GM18868 (cell line): Measurements from ENCODE around the gene NR3C2.

Experiments
- ATAC-seq: cut with Tn5 transposase; IDR thresholded peaks from one replicate; pipeline ENCODE4 v1.9.1; 2021; ENCODE audit warnings: mild to moderate bottlenecking, moderate library complexity; ENCODE audit not compliant: unreplicated experiment

Gene NR3C2

GRCh38 chr4:148373093-148373492 lies 69.1 kb downstream of the NR3C2 start:
- ATAC-seq, result no peak

GRCh38 chr4:148369919-148370318 lies 72.3 kb downstream of the NR3C2 start:
- ATAC-seq, result no peak

GRCh38 chr4:148367756-148368155 lies 74.5 kb downstream of the NR3C2 start:
- no peak for ATAC-seq

- no peak for ATAC-seq
Observed at GRCh38 chr4:148366251-148366650, 76.0 kb downstream of the NR3C2 start.

- ATAC-seq, result no peak
Observed at GRCh38 chr4:148364525-148364924, 77.7 kb downstream of the NR3C2 start.

GRCh38 chr4:148359769-148360168 lies 82.4 kb downstream of the NR3C2 start:
- no peak for ATAC-seq

- no peak for ATAC-seq
Observed at GRCh38 chr4:148355442-148356123, 86.6 kb downstream of the NR3C2 start.

- ATAC-seq, result no peak
Observed at GRCh38 chr4:148354186-148354585, 88.0 kb downstream of the NR3C2 start.

- no peak for ATAC-seq
Observed at GRCh38 chr4:148353571-148353970, 88.6 kb downstream of the NR3C2 start.

GRCh38 chr4:148349153-148349552 lies 93.1 kb downstream of the NR3C2 start:
- ATAC-seq, result no peak

GRCh38 chr4:148346657-148347056 lies 95.6 kb downstream of the NR3C2 start:
- no peak for ATAC-seq

GRCh38 chr4:148345509-148345908 lies 96.7 kb downstream of the NR3C2 start:
- no peak for ATAC-seq

- ATAC-seq, result no peak
Observed at GRCh38 chr4:148344941-148345340, 97.3 kb downstream of the NR3C2 start.

- no peak for ATAC-seq
Observed at GRCh38 chr4:148344352-148344751, 97.9 kb downstream of the NR3C2 start.

GRCh38 chr4:148341980-148342800 lies 100.0 kb downstream of the NR3C2 start:
- no peak for ATAC-seq

- no peak for ATAC-seq
Observed at GRCh38 chr4:148335133-148335532, 107.1 kb downstream of the NR3C2 start.

GRCh38 chr4:148333265-148333664 lies 108.9 kb downstream of the NR3C2 start:
- ATAC-seq, result no peak

- no peak for ATAC-seq
Observed at GRCh38 chr4:148332486-148332885, 109.7 kb downstream of the NR3C2 start.

GRCh38 chr4:148330724-148331123 lies 111.5 kb downstream of the NR3C2 start:
- no peak for ATAC-seq

- ATAC-seq, result no peak
Observed at GRCh38 chr4:148330161-148330560, 112.1 kb downstream of the NR3C2 start.

- ATAC-seq, result no peak
Observed at GRCh38 chr4:148329751-148330150, 112.5 kb downstream of the NR3C2 start.

- ATAC-seq, result no peak
Observed at GRCh38 chr4:148327683-148328082, 114.5 kb downstream of the NR3C2 start.
